PC-3 (cell line): ENCODE results near the gene TACO1.

Source experiments
- EZH2 ChIP-seq: fragments of 300-600 bp; sonication (generic); IDR thresholded peaks from one replicate; pipeline ENCODE4 v1.6.1; 2017; ENCODE audit warnings: antibody characterized with exemption, mild to moderate bottlenecking, low read length; ENCODE audit not compliant: unreplicated experiment
- TF ChIP-seq, protein P1 (sequence below): fragments of 300-600 bp; sonication (generic); conservative IDR thresholded peaks from 2 replicates; pipeline ENCODE4 v1.5.1; 2017; ENCODE audit warnings: antibody characterized with exemption, low read depth, mild to moderate bottlenecking, low read length

DNA sequence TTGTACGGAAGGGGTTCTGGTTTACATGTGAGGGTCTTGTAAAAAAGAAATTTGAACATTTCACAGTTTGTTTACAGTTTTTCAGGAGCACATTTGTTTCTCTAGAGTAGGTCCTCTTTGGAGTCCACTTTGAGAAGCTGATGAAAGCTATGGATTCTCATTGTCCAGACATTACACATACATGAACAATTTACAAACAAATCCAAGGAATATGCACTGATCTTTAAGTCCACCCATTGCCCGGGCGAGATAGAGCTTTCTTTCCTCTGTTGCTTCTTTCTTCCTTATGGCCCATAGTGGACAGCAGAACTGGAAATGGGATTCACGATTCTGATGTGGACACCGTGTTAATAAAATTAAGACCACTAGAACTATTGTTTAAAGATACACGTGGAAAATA, 48.5 kb upstream of the TACO1 start:
- TF ChIP-seq, protein P1, sequence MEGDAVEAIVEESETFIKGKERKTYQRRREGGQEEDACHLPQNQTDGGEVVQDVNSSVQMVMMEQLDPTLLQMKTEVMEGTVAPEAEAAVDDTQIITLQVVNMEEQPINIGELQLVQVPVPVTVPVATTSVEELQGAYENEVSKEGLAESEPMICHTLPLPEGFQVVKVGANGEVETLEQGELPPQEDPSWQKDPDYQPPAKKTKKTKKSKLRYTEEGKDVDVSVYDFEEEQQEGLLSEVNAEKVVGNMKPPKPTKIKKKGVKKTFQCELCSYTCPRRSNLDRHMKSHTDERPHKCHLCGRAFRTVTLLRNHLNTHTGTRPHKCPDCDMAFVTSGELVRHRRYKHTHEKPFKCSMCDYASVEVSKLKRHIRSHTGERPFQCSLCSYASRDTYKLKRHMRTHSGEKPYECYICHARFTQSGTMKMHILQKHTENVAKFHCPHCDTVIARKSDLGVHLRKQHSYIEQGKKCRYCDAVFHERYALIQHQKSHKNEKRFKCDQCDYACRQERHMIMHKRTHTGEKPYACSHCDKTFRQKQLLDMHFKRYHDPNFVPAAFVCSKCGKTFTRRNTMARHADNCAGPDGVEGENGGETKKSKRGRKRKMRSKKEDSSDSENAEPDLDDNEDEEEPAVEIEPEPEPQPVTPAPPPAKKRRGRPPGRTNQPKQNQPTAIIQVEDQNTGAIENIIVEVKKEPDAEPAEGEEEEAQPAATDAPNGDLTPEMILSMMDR: no peak
- no peak for TF ChIP-seq EZH2
